Loucy (cell line): Measurements from ENCODE around the gene HIKESHI.

Source experiments
- H2AFZ ChIP-seq: fragments of 200-600 bp; sonication (generic); 2 replicates; pipeline ENCODE4 v1.6.0; 2016; ENCODE audit warnings: antibody characterized with exemption, mild to moderate bottlenecking, low read length, moderate library complexity
- H3F3A ChIP-seq: fragments of 200-600 bp; 2 replicates; pipeline ENCODE4 v1.6.0; 2016; ENCODE audit warnings: antibody characterized with exemption, low read depth, mild to moderate bottlenecking
- H3K27me3 ChIP-seq: fragments of 200-600 bp; sonication (generic); 2 replicates; pipeline ENCODE4 v1.6.1; 2014; ENCODE audit warnings: low read length, mild to moderate bottlenecking; ENCODE audit not compliant: insufficient read depth, poor library complexity, severe bottlenecking
- H3K36me3 ChIP-seq: fragments of 200-600 bp; sonication (generic); 2 replicates; pipeline ENCODE4 v1.6.1; 2016; ENCODE audit warnings: low read length; ENCODE audit not compliant: insufficient read depth
- H3K4me1 ChIP-seq: fragments of 200-600 bp; sonication (generic); 2 replicates; pipeline ENCODE4 v1.5.1; 2014; ENCODE audit warnings: low read length, mild to moderate bottlenecking; ENCODE audit not compliant: insufficient read depth, poor library complexity, severe bottlenecking
- H3K4me2 ChIP-seq: fragments of 200-600 bp; sonication (generic); 2 replicates; pipeline ENCODE4 v1.6.0; 2014; ENCODE audit warnings: antibody characterized with exemption, low read length, low read depth, mild to moderate bottlenecking; ENCODE audit not compliant: poor library complexity, severe bottlenecking
- H3K4me3 ChIP-seq: fragments of 200-600 bp; sonication (generic); 2 replicates; pipeline ENCODE4 v1.5.1; 2014; ENCODE audit warnings: low read length, mild to moderate bottlenecking, mixed read lengths; ENCODE audit not compliant: poor library complexity, severe bottlenecking
- H3K79me2 ChIP-seq: fragments of 200-600 bp; sonication (generic); 2 replicates; pipeline ENCODE4 v1.6.1; 2014; ENCODE audit warnings: low read length; ENCODE audit not compliant: insufficient read depth
- H3K9ac ChIP-seq: fragments of 200-600 bp; sonication (generic); 2 replicates; pipeline ENCODE4 v1.6.0; 2014; ENCODE audit warnings: mild to moderate bottlenecking, low read depth, low read length, moderate library complexity; ENCODE audit not compliant: poor library complexity, severe bottlenecking
- H3K9me2 ChIP-seq: fragments of 200-600 bp; sonication (generic); replicated peaks from 2 replicates; pipeline ENCODE4 v1.6.1; 2016; ENCODE audit warnings: low read depth, low read length, mixed read lengths
- H3K9me3 ChIP-seq: fragments of 200-600 bp; sonication (generic); 2 replicates; pipeline ENCODE4 v1.6.1; 2014; ENCODE audit warnings: mild to moderate bottlenecking, antibody characterized with exemption, low read length, low read depth; ENCODE audit not compliant: insufficient read depth
- H4K20me1 ChIP-seq: fragments of 200-600 bp; sonication (generic); 2 replicates; pipeline ENCODE4 v1.6.0; 2014; ENCODE audit warnings: antibody characterized with exemption, low read length, mild to moderate bottlenecking; ENCODE audit not compliant: insufficient read depth, poor library complexity, severe bottlenecking
- EZH2phosphoT487 ChIP-seq: fragments of 200-600 bp; IDR thresholded peaks from 2 replicates; pipeline ENCODE4 v1.6.1; 2018; ENCODE audit warnings: antibody characterized with exemption, mild to moderate bottlenecking, moderate library complexity, borderline replicate concordance
- TF ChIP-seq, protein P1 (sequence below): fragments of 200-600 bp; sonication (generic); conservative IDR thresholded peaks from 2 replicates; pipeline ENCODE4 v1.5.1; 2014; ENCODE audit warnings: mild to moderate bottlenecking, antibody characterized with exemption, low read length

Gene HIKESHI

DNA sequence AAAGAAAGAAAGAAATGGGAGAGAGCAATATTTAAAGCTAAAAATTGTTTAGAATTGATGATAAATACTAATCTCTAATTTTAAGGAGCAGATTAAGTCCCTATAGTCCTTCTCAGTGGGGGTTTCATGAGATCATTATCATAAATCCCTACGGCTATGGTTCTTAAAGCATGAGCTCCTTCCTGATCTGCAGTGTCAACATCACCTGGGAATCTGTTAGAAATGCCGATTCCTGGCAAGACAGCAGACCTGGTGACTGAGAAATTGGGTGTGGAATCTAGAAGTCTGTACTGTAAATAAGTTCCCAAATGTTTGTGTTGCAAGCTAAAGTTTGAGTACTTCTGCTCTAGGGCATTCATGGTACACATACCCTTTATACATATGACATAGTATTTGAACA is 12.6 kb downstream of the HIKESHI start:
- no peak overlapping the region for H3K4me3 ChIP-seq
- no peak overlapping the region for H3K9ac ChIP-seq
- no peaks in the 10 kb centered on the region for H3K9me3 ChIP-seq
- no peak overlapping the region for H2AFZ ChIP-seq
- TF ChIP-seq, protein P1, sequence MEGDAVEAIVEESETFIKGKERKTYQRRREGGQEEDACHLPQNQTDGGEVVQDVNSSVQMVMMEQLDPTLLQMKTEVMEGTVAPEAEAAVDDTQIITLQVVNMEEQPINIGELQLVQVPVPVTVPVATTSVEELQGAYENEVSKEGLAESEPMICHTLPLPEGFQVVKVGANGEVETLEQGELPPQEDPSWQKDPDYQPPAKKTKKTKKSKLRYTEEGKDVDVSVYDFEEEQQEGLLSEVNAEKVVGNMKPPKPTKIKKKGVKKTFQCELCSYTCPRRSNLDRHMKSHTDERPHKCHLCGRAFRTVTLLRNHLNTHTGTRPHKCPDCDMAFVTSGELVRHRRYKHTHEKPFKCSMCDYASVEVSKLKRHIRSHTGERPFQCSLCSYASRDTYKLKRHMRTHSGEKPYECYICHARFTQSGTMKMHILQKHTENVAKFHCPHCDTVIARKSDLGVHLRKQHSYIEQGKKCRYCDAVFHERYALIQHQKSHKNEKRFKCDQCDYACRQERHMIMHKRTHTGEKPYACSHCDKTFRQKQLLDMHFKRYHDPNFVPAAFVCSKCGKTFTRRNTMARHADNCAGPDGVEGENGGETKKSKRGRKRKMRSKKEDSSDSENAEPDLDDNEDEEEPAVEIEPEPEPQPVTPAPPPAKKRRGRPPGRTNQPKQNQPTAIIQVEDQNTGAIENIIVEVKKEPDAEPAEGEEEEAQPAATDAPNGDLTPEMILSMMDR: no peak
- no peak for TF ChIP-seq EZH2phosphoT487
- no peaks in the 10 kb centered on the region for H3K27me3 ChIP-seq
- no peaks in the 10 kb centered on the region for H3K9me2 ChIP-seq
- H3K4me2 ChIP-seq: no peak overlapping the region
- H3K4me1 ChIP-seq: no peaks in the 10 kb centered on the region
- no peaks in the 10 kb centered on the region for H3F3A ChIP-seq
- no peaks in the 10 kb centered on the region for H4K20me1 ChIP-seq
- peaks cover 5% of the 10 kb centered on the region; the same call in 1 of the 2 replicates for H3K36me3 ChIP-seq
- peaks cover 10% of the 10 kb centered on the region for H3K79me2 ChIP-seq

DNA sequence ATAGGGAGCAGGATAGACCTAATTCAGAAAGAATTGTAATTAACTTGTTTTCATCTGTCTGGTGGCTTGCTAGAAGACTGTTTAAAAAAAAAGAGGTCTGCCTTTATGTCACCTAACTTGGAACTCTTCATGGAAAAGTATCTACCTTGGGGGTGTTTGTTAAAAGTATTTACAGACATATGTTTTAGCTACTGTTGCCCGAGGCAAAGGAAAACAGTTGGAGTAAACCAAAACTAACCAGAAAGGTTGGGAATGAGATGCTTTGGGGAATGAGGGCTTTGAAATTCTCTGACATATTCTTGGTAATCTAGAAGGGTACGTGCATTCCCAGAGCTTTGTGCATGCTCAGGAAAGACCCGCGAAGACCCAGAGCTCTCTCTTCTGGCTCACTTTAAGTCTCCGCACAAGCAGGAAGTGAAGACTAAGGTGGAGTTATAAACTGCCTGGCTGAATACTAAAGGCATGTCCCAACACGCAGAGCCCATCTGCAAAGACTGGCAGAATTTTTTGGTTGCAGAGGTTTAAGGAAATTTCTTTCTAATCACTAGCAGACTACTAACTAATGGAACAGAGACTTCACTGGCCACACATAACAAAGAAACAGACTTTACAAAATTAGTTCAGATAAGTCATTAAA is 33.2 kb downstream of the HIKESHI start:
- no peak overlapping the region for H3K4me2 ChIP-seq
- peaks cover 28% of the 10 kb centered on the region; the same call in 1 of the 2 replicates for H3K36me3 ChIP-seq
- H3K79me2 ChIP-seq: no peaks in the 10 kb centered on the region; the same call in 1 of the 2 replicates
- H3K27me3 ChIP-seq: no peaks in the 10 kb centered on the region
- no peak overlapping the region for H3K4me3 ChIP-seq
- no peaks in the 10 kb centered on the region for H3F3A ChIP-seq
- H2AFZ ChIP-seq: no peak overlapping the region
- H3K4me1 ChIP-seq: no peaks in the 10 kb centered on the region
- no peaks in the 10 kb centered on the region for H4K20me1 ChIP-seq
- no peaks in the 10 kb centered on the region for H3K9me3 ChIP-seq
- no peaks in the 10 kb centered on the region for H3K9me2 ChIP-seq
- TF ChIP-seq, protein P1: no peak
- no peak for TF ChIP-seq EZH2phosphoT487
- no peak overlapping the region for H3K9ac ChIP-seq

DNA sequence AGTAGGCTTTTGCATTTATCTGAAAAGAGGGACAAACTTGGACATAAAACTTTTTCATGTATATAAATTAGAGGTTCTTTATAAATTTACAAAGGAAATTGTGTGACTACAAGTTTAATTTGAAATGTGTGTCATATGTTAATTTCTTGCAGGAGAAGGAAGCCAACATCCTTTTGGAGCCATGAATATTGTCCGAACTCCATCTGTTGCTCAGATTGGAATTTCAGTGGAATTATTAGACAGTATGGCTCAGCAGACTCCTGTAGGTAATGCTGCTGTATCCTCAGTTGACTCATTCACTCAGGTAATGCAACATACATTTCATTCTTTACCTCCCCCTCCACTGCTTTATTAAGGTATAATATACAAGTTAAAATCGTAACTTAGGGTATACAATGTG is 35.2 kb downstream of the HIKESHI start:
- TF ChIP-seq, protein P1: no peak
- TF ChIP-seq EZH2phosphoT487: no peak
- no peaks in the 10 kb centered on the region for H4K20me1 ChIP-seq
- no peaks in the 10 kb centered on the region; the same call in 1 of the 2 replicates for H3K79me2 ChIP-seq
- H3K9me2 ChIP-seq: no peaks in the 10 kb centered on the region
- H3F3A ChIP-seq: no peaks in the 10 kb centered on the region
- H3K4me1 ChIP-seq: no peaks in the 10 kb centered on the region
- peaks cover 28% of the 10 kb centered on the region; the same call in 1 of the 2 replicates for H3K36me3 ChIP-seq
- H3K4me3 ChIP-seq: no peak overlapping the region
- no peaks in the 10 kb centered on the region for H3K27me3 ChIP-seq
- H3K9me3 ChIP-seq: no peaks in the 10 kb centered on the region
- no peak overlapping the region for H3K9ac ChIP-seq
- no peak overlapping the region for H3K4me2 ChIP-seq
- H2AFZ ChIP-seq: no peak overlapping the region
